BJ (cell line): ENCODE results near the gene CIC. TPM values are rescaled to one million over a fixed set of nuclear protein-coding genes. Genes with fewer than 3 reads are reported as not detected.
A peak's percentile ranks its signal among the peaks of the same experiment; 100 is the strongest.

Experiments used
- CTCF ChIA-PET: fragments of 350-600 bp; formaldehyde crosslinking; extraction: SDS; loops from one replicate; lab custom pipeline; 2021; ENCODE audit warnings: antibody characterized with exemption, inconsistent platforms; lab: Yijun Ruan, JAX
- POLR2A ChIA-PET: fragments of 300-600 bp; sonication (Branson Sonifier 250); formaldehyde crosslinking; extraction: SDS; loops from one replicate; lab custom pipeline; 2021; ENCODE audit warnings: antibody characterized with exemption; lab: Charles Lee
- DNase-seq: peaks from one replicate; pipeline ENCODE4 v3.0.0-alpha.2; 2011; ENCODE audit warnings: low read depth
- H3K27me3 ChIP-seq: 2 replicates; pipeline ENCODE4 v1.6.0; 2011; ENCODE audit warnings: low read length; ENCODE audit not compliant: control insufficient read depth, insufficient read depth
- H3K36me3 ChIP-seq: 2 replicates; pipeline ENCODE4 v1.5.1; 2011; ENCODE audit warnings: low read length; ENCODE audit not compliant: control insufficient read depth, insufficient read depth
- H3K4me3 ChIP-seq: 2 replicates; pipeline ENCODE4 v1.5.1; 2011; ENCODE audit warnings: low read depth, mild to moderate bottlenecking, control low read depth, low read length
- CTCF ChIP-seq: IDR thresholded peaks from 2 replicates; pipeline ENCODE4 v1.5.1; 2011; ENCODE audit warnings: low read depth, mild to moderate bottlenecking, control low read depth, inconsistent platforms, low read length, moderate library complexity; ENCODE audit not compliant: insufficient read depth
- polyA plus RNA-seq: library from polyadenylated mRNA; depleted of rRNA; stranded (reverse); fragments of >200 nt; gene quantifications from 2 replicates; pipeline ENCODE4 v1.2.3, GENCODE V29; 2011

The CIC gene
- polyA plus RNA-seq, 1 experiment, result 7.0 TPM

- Histone ChIP-seq H3K36me3 (peaks cover 22% of the 10 kb centered on the region), H3K27me3 (no peaks in the 10 kb centered on the region), H3K4me3 (peak overlapping the region; percentile 66)
- ChIA-PET CTCF (interaction anchor here (0.6 to 2.0 kb wide), 6 partner anchors 12 to 151 kb away, joined by 3 to 11 read pairs (median 4); partner anchors contain the start of gene GSK3A), POLR2A (no interaction called here)
- no peak for TF ChIP-seq CTCF
- no peak for DNase-seq
These were observed 15.0 kb downstream of the CIC start for GRCh38 chr19:42284066-42284501.

GRCh38 chr19:42284591-42285341 lies 15.7 kb downstream of the CIC start:
- Histone ChIP-seq H3K27me3 (no peaks in the 10 kb centered on the region), H3K4me3 (peak overlapping the region; percentile 66), H3K36me3 (peaks cover 28% of the 10 kb centered on the region)
- no peak for DNase-seq
- POLR2A ChIA-PET, result no interaction called here
- CTCF ChIA-PET, result interaction anchor here (1.0 to 2.2 kb wide), 6 partner anchors 10 to 68 kb away, joined by 3 to 11 read pairs (median 4); partner anchors contain the start of gene GSK3A
- no peak for TF ChIP-seq CTCF

GRCh38 chr19:42285541-42285941 lies 16.5 kb downstream of the CIC start:
- Histone ChIP-seq H3K27me3 (no peaks in the 10 kb centered on the region), H3K36me3 (peaks cover 34% of the 10 kb centered on the region), H3K4me3 (peak overlapping the region; percentile 66; the same call in 1 of the 2 replicates)
- no peak for TF ChIP-seq CTCF
- DNase-seq, result no peak
- ChIA-PET POLR2A (no interaction called here), CTCF (interaction anchor here (1.0 to 2.2 kb wide), 5 partner anchors 10 to 69 kb away, joined by 3 to 11 read pairs (median 4); partner anchors contain the start of gene GSK3A)

GRCh38 chr19:42285988-42286348 lies 16.9 kb downstream of the CIC start:
- CTCF ChIA-PET, result interaction anchor here (0.9 to 2.2 kb wide), 3 partner anchors 9 to 41 kb away, joined by 4 to 10 read pairs (median 5); no protein-coding TSS in a partner anchor
- POLR2A ChIA-PET, result no interaction called here
- no peak for DNase-seq
- peaks cover 39% of the 10 kb centered on the region for H3K36me3 ChIP-seq
- TF ChIP-seq CTCF, result no peak
- no peaks in the 10 kb centered on the region for H3K27me3 ChIP-seq
- peak overlapping the region; percentile 66; the same call in 1 of the 2 replicates for H3K4me3 ChIP-seq

GRCh38 chr19:42286349-42287016 lies 17.4 kb downstream of the CIC start:
- no peak for TF ChIP-seq CTCF
- H3K36me3 ChIP-seq, result peaks cover 41% of the 10 kb centered on the region
- H3K27me3 ChIP-seq, result no peaks in the 10 kb centered on the region
- ChIA-PET CTCF (interaction anchor here (0.9 to 4.2 kb wide), 3 partner anchors 9 to 40 kb away, joined by 4 to 18 read pairs (median 5); no protein-coding TSS in a partner anchor), POLR2A (no interaction called here)
- DNase-seq, result no peak
- H3K4me3 ChIP-seq, result no peak overlapping the region
